MM.1S (cell line): Measurements from ENCODE around the gene P3H1.
"Not testable (repeated sequence)": the region's sequence is repeated elsewhere in the genome, so short reads cannot be mapped to it uniquely, and the experiment has no call there.

Experiments
- EZH2 ChIP-seq: fragments of 300-600 bp; sonication (generic); optimal IDR thresholded peaks from 2 replicates; pipeline ENCODE3; 2017; ENCODE audit warnings: low read depth, mild to moderate bottlenecking, antibody characterized with exemption, low read length, mixed read lengths
- EZH2phosphoT487 ChIP-seq: fragments of 300-600 bp; sonication (generic); IDR thresholded peaks from 2 replicates; pipeline ENCODE4 v1.6.1; 2018; ENCODE audit warnings: antibody characterized with exemption, low read length

DNA sequence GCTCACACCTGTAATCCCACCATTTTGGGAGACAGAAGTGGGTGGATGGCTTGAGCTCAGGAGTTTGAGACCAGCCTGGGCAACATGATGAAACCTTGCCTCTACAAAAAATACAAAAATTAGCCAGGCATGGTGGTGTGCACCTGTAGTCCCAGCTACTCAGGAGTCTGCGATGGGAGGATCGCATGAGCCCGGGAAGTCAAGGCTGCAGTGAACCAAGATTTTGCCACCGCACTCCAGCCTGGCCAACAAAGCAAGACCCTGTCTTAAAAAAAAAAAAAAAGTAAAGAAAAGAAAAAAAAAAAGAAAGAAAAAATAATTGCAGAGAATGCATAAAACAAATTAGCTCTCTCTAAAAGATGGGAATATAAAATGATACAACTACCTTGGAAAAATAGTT, 41.0 kb downstream of the P3H1 start:
- TF ChIP-seq EZH2, EZH2phosphoT487: not testable (repeated sequence)
